ENCODE data around the gene VEZT. TPM values are rescaled to one million over a fixed set of nuclear protein-coding genes. Genes with fewer than 3 reads are reported as not detected.

The VEZT gene
- total RNA-seq, 4 donors from 2014 or later = 76.5 to 121 (median 95.2) TPM

GRCh38 chr12:95343461-95344230, 126.0 kb downstream of the VEZT start:
- DNase-seq = no peak
- no peak overlapping the region for H3K27ac ChIP-seq
- H3K36me3 ChIP-seq = no peaks in the 10 kb centered on the region
- H3K27me3 ChIP-seq = no peaks in the 10 kb centered on the region
- no peaks in the 10 kb centered on the region for H3K4me1 ChIP-seq
- TF ChIP-seq CTCF (IDR thresholded peaks at IDR 0.05) (no peak), POLR2A (IDR thresholded peaks at IDR 0.05) (no peak)
- no peak overlapping the region for H3K4me3 ChIP-seq
- H3K9me3 ChIP-seq = no peaks in the 10 kb centered on the region

- H3K9me3 ChIP-seq = no peaks in the 10 kb centered on the region
- no peak overlapping the region for H3K4me3 ChIP-seq
- no peaks in the 10 kb centered on the region for H3K36me3 ChIP-seq
- no peak overlapping the region for H3K27ac ChIP-seq
- H3K27me3 ChIP-seq = no peaks in the 10 kb centered on the region
- H3K4me1 ChIP-seq = no peaks in the 10 kb centered on the region
- DNase-seq = no peak
- TF ChIP-seq CTCF (IDR thresholded peaks at IDR 0.05) (no peak), POLR2A (IDR thresholded peaks at IDR 0.05) (no peak)
These were observed 131.7 kb downstream of the VEZT start for GRCh38 chr12:95349291-95349690.

GRCh38 chr12:95351748-95352147, 134.1 kb downstream of the VEZT start:
- Histone ChIP-seq H3K4me3 (no peak overlapping the region), H3K36me3 (no peaks in the 10 kb centered on the region), H3K27ac (no peak overlapping the region), H3K9me3 (no peaks in the 10 kb centered on the region), H3K27me3 (no peaks in the 10 kb centered on the region), H3K4me1 (no peaks in the 10 kb centered on the region)
- TF ChIP-seq CTCF (IDR thresholded peaks at IDR 0.05) (no peak), POLR2A (IDR thresholded peaks at IDR 0.05) (no peak)
- DNase-seq = no peak

Small RNA genes within 50 kb of the gene (small RNA-seq; reads per million reads assigned to genes)
- 0.47 to 4.0 reads per million in 2 donors for gene MIR331
- 0 reads per million in 2 donors for gene MIR3685
- gene RF00019 = 0 reads per million in 2 donors
- gene RNU6-808P = 0 reads per million in 2 donors

Other genes with a start within 250 kb of the VEZT start
- 100 to 1,000 TPM in 1 of 4 donors, 10 to 100 TPM in 3; 54.7 to 133 (median 89.0) TPM for gene NDUFA12, start 214.1 kb upstream of the VEZT start, total RNA-seq
- 100 to 1,000 TPM in 1 of 4 donors, 10 to 100 TPM in 3; 35.2 to 202 (median 52.5) TPM for gene NR2C1, start 144.2 kb upstream of the VEZT start, total RNA-seq
- 10 to 100 TPM; 14.9 to 24.3 (median 22.4) TPM for gene FGD6, start 340 bp upstream of the VEZT start, total RNA-seq